HG03432 (cell line): ENCODE measurements around the gene NPTN.

Experiments used
- ATAC-seq: cut with Tn5 transposase; IDR thresholded peaks from one replicate; pipeline ENCODE4 v1.9.1; 2021; ENCODE audit warnings: mild to moderate bottlenecking, moderate library complexity; ENCODE audit not compliant: unreplicated experiment

NPTN gene

DNA sequence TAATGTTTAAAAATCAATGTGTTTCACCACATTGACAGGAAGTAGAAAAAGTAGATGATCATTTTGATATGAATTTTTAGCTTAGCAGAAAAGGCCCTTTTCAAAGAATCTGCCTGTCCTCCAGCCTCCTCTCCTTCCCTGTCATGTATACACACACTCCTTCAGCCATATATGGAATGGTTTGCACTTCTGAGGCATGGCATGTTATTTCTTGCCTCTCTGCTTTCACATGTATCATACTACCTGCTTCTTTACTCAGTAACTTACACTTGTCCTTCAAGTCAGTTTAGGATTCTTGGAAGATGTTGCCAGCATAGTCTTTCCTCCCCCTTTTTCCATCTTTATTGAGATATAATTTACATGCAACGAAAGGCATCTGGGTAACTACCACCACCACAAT, 111.2 kb downstream of the NPTN start:
- no peak for ATAC-seq

DNA sequence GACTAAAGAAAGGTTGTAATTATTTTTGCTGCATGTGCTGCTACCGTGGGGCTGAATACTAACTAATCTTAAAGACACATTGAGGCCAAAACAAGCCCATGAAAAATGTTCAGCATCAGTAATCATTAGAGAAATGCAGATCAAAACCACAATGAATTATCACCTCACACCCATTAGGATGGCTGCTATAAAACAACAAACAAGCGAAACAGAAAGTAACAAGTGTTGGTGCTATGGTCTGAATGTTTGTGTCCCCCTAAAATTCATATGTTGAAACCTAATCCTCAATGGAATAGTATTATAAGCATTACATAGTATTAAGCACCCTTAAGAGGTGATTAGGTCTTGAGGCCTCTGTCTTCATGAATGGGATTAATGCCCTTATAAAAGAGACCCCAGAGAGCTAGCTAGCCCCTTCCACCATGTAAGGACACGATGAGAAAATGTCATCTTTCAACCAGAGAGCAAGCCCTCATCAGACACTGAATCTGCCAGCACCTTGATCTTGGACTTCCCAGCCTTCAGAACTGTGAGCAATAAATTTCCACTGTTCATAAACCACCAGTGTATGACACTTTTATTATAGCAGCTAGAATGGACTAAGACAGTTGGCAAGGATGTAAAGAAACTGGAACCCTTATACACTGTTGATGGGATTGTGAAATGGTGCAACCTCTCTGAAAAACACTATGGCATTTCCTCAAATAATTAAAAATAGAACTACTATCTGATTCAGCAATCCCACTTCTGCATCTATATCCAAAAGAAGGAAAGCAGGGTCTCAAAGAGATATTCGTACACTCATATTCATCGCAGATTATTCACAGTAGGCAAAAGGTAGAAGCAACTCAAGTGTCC, 114.1 kb downstream of the NPTN start:
- ATAC-seq: no peak

DNA sequence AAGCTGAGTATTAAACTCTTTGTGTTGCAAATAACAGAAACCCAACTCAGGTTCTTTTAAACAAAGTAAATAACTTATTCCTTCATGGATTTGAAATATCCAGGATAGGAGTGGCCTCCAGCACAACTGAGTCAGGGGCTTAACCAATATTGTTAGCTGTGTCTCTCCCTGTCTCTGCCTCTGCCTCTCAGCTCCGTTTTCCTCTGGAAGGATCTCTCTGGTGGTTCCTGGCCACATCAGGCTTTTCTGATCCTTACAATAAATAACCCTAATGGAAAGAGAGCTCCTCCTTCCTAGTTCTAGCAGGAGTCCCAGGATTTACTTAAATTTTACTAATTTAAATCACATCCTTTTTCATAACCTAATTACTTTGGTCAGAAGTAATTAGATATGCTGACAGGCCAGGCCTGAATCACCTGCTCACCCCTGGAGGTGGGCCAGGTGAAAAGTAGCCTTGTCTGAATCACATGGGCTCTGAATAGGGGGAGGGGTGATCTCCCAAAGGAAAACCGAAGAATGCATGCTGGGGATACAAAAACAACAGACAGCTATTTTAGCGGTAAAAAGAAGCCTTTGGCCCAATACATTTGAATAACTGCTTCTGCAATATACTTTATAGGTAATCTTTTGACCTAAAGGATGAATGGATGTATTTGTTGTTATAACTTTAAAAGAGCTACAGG, 114.9 kb downstream of the NPTN start:
- ATAC-seq: no peak

DNA sequence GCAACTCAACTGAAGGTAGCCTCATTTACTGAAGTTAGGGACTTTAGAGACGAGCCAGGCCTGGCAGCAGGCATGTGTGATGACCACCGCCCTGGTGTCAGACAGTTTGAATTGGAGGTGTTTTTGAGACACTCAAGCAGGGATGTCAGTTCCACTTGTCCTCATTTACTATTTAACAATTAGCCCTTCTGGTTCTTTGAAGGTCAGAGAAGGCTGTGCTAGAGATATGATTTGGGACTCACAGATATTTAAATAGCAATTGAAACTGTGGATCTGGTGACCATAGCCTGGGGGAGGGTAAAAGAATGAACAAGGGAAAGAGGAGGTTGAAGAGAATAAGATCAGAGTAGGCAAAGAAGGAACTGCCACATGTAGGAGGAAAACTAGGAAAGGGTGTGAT, 115.6 kb downstream of the NPTN start:
- no peak for ATAC-seq

DNA sequence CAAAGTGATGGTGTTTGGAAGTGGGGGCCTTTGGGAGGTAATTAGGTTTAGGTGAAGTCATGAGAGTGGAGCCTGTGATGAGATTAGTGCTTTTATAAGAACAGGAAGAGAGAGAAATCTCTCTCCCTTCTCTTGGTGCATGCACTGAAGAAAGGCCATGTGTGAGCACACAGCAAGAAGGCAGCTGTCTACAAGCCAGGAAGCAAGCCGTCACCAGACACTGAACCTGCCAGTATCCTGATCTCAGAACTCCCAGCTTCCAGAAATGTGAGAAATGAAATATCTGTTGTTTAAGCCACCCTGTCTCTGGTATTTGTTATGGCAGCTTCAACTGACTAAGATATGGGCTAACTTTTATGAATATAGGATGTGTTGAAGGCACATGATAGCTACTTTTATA, 117.7 kb downstream of the NPTN start:
- ATAC-seq: no peak
